NCI-H524 (cell line): ENCODE data around the gene MEG3.
"Not testable (repeated sequence)": the region's sequence is repeated elsewhere in the genome, so short reads cannot be mapped to it uniquely, and the experiment has no call there.

ENCODE experiments used
- DNase-seq, 2 experiments: peaks; one replicate each; lab custom pipeline; 2025; lab: John Stamatoyannopoulos, UW

The MEG3 gene

GRCh38 chr14:100788942-100789341 is 37.0 kb upstream of the MEG3 start:
- no peak for DNase-seq

- no peak for DNase-seq
These were observed 36.2 kb upstream of the MEG3 start for GRCh38 chr14:100789460-100790417.

DNA sequence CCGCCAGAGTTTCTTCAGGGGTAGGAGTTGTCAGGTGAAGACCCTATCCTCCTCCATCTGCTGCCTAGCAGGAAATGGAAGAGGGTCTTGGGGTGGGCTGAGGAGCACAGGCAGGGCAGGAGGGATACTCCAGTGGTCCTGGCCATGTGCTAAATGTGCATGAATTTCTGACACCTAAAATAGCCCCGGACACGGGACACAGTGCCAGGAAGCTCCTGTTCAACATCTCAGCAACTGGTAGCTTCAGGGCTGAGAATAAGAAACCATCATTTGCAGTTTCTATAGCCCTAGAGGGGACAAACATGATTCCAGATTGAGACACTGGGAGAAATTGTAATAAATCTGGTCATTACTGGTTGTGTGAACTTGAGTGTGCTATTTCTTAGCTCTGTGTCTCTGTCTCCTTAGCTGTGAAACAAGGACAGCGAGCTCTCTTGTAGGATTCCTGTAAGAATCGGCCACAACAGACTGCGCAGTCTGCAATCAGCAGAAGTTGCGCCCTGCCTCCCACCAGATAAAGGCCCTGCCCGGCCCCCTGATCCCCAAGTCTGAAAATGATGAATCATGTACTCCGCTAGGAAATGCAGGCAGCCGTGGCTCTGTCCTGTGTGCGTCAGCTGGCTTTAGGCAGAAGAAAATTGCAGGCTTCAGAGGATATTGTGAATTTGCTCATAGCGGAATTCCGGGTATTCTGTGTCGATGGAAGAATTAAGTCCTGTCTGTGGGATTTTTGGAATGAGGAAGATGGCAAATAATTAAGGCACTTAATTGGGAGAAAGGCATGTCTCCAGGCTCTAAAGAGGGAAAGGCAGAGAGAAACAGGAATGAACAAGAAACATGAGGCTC is 35.2 kb upstream of the MEG3 start:
- no peak for DNase-seq

DNA sequence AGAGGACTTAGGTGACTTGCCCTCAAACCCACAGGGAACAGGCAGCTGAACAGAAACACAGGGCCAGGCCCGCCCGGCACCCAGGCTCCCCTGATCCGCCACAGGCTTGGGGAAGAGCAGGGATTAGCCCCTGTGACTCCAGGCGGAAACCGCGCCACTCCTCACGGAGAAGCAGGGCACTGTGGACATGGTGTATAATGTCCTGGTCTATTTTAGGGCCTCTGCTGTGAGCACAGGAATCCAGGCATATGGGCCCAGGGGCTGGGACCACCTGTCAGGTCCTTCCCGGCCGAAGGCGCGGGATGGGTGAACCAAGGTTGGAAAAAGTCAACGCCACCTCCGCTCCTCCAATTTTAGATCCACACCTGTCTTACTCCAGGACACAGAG is 34.6 kb upstream of the MEG3 start:
- peak in 1 of 2 experiments; percentile 18 for DNase-seq

GRCh38 chr14:100791995-100792394 is 33.9 kb upstream of the MEG3 start:
- no peak for DNase-seq

- DNase-seq, result no peak
These were observed 29.0 kb upstream of the MEG3 start for GRCh38 chr14:100796946-100797345.

DNA sequence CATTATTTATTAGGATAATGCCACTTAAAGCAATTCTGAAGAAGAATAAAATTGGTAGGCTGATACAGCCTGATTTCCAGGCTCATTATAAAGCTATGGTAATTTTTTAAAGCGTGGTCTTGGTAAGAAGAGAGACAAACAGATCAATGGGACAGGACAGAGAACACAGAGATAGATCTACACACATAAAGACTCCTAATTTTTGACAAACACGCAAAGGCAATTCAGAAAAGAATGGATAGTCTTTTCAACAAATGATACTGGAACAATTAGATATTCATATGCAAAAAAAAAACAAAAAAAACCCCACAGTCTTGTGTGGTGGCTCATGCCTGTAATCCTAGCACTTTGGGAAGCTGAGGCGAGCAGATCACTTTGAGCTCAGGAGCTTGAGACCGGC is 25.9 kb upstream of the MEG3 start:
- no peak for DNase-seq

GRCh38 chr14:100801433-100801832 is 24.5 kb upstream of the MEG3 start:
- DNase-seq, result not testable (repeated sequence)

GRCh38 chr14:100802179-100802578 is 23.7 kb upstream of the MEG3 start:
- no peak for DNase-seq

- no peak for DNase-seq
These were observed 23.2 kb upstream of the MEG3 start for GRCh38 chr14:100802766-100803165.

DNA sequence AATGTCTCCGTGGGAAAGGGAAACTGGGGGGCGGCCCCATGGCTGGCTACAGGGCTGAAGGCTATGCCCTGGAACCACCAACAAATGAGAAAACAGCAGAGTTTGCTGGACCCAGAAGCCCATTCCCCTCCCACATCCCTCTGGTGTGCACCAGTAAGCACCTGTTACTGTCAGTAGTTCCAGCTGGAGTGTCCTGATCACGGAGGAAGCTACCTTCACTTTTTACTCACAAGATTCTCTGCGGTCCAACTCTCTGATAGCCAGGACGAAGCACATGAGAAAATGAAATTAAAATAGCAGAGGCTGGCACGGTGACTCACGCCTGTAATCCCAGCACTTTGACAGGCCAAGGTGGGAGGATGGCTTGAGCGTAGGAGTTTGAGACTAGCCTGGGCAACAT is 22.7 kb upstream of the MEG3 start:
- DNase-seq, result no peak

DNA sequence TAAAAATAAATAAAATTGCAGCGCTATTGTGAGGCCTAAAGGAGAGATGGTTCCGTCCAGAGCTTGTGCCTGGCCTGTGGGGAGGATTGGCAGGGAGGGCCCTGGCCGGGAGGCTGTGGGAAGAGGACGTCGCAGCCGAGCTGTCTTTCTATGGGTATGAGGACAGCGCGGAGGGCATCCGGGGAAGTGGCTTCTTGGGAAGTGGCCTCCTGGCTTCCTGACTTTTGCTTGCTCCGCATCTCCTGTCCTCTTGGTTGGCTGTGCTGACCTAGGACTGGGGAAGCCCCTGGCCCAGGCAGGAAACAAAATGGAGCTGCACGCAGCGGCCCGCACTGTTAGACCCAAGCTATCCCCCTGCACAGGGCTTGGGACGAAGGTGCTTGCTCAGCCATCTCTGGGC is 22.2 kb upstream of the MEG3 start:
- no peak for DNase-seq

DNA sequence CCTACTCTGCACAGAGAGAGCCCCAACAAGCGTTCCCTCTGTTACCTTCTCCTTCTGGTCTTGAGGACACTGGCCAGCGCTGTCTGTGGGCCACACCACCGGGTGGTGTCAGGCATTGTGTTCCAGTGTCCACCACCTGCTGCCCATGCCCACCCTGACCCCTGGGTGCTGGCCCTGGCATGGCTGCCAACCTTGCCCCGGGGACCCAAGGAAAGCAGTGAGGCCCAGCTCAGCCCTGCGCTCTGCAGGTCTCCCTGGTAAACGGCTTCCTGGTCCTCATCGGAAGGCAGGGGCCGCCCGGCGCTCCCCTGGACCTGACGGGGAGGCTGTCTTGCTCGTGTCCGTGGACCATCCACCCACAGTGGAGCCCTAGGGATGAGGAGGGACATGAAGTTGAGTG is 21.8 kb upstream of the MEG3 start:
- DNase-seq, result no peak

GRCh38 chr14:100804558-100805309 is 21.2 kb upstream of the MEG3 start:
- DNase-seq, result no peak

- no peak for DNase-seq
These were observed 19.5 kb upstream of the MEG3 start for GRCh38 chr14:100806386-100806785.

DNA sequence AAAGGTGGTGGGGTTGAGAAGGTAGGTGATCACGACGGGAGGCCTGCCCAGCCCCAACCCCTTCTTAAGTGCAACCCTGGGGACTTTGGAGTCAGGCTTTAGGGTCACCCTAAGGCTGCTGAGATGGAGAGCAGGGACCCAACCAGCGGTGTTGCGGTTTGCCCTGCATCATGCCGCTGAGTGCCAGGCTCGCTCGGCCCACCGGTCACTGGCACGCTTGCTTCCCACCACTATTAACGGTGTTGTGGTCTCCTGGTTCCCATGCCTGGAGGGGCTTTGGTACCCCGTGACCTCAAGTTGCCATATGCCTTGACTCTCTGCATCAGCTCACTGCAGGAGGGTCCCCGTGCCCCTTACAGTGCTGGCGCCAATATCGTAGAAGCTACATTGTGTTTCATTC is 18.4 kb upstream of the MEG3 start:
- no peak for DNase-seq

DNA sequence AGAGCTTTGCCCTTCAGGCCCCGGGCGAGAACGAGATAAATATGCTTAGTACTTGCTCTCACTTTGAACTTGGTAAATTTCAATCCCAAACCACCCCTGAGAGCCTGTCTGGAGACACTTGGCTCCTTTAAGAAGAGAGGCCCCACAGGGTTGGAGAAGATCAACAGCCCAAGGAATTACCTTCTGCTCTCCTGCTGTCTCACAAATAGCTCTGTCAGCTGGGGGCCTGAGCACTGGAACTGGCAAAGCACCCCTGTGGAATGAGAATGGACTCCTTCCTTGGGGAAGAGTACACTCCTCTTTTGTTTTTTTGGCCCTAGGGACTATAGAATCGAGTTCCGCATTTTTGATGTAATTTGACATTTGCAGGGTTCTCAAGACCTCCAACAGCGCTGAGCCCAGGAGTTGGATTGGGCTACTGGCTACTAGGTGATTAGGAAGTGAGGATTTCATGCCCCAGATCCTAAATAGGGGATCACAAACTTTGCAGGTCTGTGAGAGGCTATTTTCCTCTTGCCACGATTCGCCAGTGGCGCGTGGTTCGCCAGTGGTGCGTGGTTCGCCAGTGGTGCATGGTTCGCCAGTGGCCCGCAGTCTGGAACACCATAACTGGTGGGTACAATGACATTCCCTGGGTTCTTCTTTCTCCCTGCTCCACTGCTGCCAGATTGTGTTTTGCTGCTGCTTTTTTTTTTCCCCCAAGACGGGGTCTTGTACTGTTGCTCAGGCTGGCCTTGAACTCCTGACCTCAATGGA is 17.8 kb upstream of the MEG3 start:
- DNase-seq, result no peak

DNA sequence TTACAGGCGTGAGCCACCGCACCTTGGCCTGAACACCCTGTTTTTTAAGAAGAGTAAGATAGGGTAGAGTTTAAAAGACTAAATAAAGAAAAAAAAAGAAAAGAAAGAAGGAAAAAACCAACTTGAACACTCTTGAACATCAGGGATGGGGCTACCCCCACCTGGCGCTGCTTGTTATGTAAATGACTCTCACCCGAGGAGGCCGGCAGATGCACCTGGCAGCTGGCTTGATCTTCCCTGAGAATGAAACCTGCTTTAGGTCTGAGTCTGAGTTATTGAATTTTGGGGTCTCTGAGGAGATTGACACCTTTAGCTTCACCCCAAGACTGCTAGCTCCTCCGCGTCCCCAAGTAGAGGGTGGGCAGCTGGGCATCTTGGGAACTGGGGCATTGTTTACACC is 15.5 kb upstream of the MEG3 start:
- no peak for DNase-seq

GRCh38 chr14:100810861-100811461 is 15.0 kb upstream of the MEG3 start:
- no peak for DNase-seq

DNA sequence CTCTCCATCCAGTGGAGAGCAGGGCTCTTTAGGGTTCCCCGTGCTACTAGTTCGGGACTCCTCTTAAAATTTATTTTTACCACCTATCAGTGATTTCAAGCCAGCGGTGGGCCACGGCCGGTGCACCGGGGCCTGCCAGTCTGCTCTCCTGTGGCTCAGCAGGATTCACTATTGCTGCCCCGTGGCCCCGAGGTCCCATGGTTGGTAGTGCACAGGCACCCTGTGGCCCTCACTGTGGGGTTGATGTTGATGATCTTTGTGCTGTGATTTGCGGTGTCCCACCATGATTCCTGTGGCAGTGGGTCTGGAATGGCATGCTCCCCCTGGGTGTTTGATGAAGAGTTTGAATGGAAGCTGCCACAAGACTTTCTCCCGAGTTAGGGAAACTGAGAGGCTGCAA is 12.6 kb upstream of the MEG3 start:
- DNase-seq, result no peak
